SW 1271 (cell line): ENCODE measurements around the gene MAN1C1.

Experiments used
- DNase-seq, 2 experiments: peaks; one replicate each; lab custom pipeline; 2025; lab: John Stamatoyannopoulos, UW

The MAN1C1 gene

DNA sequence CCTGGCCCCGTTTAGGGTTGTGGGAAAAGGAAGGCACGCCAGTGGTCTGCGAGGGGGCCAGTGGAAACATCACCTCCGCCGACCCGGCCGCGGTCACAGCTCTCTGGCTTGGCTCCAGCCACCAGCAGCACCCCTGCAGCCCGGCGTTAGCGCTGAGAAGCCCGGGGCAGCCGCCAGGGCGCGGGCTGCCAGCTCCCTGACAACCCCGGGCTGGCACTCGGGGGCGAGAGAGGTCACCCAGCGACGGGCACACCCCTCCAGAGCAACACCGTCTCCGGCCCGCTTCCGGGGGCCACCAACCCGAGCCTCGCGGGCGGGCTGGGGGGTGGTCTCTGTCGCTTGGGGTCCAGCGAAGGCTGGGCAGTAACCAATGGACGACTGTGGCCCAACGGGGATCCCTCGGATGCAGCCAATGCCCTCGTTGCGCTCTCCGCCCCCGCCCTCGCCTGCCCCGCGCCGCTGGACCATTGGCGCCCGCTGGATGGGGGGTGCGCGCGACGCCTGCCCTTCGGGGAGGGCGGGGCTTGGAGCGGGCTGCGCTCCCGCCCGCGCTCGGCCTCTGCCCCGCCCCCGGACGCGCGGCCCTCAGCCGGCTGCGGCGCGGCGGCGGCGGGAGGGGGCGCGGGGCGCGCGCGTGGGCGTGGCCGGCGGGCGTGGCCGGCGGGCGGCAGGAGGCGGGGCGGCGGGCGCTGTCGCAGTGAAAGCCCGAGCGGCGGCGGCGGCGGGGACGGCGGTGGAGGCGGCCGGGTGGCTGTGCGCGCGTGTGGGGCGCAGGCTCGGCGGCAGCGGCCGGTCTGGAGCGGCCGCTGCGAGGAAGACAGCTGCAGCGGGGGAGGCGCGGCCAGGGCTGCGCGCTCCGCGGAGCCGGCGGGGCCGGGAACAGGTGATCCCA is at the start of gene MAN1C1:
Gene MAN1C1 (plus strand): TSS at position 697 of the 892 bp plus-strand sequence. CDS start 1,007 bp downstream, outside the sequence.
- DNase-seq: peak; percentile 62 to 84

DNA sequence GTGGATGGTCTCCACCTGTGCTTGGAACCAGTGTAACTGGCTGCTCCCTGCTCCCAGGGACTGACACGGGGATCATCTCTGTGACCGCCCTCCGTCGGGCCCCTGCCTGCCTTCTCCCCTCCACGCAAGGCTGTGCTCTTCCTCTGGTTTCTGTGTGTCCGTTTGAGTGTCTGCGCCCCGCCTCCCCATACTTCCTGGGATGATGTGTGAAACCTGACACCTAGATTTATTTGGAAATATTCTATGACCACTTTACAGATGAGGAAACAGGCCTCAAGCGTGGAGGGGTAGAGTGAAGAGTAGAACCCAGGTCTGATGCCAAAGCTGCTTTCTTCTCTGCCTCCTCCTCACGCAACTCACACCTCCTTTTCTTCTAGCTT is 48.9 kb upstream of the MAN1C1 start:
- DNase-seq: no peak

- no peak for DNase-seq
These were observed 48.3 kb upstream of the MAN1C1 start for GRCh38 chr1:25568090-25568833.

DNA sequence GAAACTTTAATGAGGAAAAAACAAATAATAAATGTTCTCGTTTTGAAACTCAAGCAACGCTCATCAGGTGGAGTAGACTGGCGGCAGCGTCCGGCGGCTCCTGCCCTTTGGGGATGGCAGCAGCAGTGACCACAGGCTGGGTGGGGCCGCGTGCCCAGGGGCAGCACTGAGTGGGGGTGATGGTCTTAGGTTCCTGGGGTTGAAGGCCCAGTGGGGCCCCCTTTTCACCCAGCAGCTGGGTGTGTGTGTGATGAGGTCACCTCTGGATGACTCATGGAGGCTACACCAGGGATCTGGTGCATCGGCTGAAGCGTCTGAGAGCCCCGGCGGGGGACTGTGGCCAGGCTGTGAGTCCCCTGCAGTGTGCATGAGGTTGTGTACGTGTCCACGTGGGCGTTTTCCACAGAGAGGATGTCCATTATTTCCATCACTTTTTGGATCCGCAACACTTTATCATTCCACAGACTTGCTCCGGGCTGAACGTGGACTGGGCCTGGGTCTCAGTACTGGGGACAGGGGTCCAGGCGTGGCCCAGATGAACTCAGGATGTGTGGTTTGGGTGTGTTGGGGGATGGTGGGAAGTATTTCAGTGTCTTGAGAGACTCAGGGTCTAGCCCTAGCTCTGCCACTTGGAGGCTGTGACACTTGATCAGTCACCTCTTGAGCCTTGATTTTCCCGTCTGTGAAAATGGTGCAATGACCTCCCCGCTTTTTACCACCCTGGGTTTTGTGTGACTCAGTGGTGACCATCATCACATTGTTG is 47.6 kb upstream of the MAN1C1 start:
- no peak for DNase-seq

GRCh38 chr1:25569597-25570396 is 46.8 kb upstream of the MAN1C1 start:
- DNase-seq: no peak

- DNase-seq: no peak
These were observed 45.6 kb upstream of the MAN1C1 start for GRCh38 chr1:25570798-25571521.

DNA sequence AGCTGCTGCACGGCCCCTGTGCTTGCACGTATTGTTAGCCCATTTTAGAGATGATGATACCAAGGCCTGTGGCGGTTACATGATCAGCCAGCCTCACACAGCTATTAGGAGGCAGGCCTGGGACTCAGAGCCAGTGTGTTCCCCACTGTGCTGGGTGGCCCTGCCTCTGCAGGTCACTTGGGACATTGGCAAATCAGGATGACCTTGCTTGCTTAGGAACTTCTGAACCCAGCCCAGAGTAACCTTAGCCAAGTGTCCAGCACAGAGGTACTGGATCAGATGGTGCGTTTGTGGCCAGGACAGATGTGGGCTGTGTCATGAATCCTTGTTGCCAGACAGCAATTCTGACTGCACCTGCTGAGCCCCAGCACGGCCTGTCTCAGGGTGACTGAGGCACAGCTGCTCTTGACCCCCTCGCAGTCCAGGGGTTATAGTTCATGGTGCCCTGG is 45.0 kb upstream of the MAN1C1 start:
- no peak for DNase-seq

DNA sequence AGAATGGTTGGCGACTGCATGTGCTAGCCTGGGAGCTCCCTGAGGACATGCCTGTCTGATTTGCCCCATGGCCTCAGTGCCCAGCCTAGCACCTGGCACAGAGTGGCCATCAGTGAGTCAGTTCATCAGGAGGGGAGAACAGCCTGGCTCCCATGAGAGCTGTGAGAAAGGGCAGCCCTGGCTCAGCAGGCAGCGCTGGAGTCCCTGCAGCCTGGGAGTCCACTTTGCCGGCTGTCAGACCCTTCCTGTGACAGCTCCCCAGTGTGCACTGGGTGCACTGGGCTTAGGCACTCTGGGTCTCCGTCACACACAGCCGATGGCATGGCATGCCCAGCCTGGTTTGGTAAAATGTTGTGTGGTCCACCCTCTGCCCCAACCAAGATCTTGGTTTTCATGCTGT is 44.5 kb upstream of the MAN1C1 start:
- DNase-seq: no peak

DNA sequence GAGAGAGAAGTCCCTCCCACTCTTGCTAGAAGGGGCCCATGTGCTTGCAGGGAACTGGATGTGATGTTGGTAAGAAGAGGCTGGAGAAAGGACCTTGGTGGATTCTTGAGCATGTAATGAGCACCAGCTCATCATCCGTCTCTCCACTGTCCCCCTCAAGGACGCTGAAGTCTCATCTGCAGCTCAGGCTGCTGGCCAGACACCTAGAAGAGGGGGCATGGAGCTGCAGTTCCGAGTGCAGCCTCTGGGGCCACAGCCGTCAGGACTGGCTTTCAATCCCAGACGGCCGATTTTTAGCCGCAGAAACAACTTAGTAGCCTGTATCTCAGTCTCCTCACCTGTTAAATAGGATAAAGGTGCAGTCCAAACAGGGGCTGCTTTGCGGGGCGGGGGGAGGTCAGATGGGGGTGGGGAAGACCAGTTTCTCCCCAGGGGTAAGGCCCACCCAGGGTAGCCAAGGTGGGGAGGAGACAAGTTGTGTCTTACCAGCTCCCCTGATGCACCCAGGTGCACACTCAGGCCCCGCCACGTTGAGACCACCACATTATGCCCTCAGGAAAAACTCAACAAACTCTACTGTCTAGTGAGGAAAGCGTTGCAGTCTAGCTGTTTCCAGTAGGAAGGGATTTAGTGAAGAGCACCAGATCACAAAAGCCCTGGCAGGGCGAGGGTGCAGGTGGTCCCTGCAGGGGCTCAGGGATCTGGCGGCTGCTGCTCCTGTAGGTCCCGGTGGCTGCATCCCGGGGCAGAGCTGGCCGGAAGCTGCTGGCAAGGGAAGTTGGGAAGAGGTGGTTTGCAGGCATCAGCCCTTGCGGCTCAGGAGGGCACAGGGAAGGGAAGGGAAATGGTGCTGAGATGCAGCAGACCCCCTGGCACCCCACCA is 43.6 kb upstream of the MAN1C1 start:
- DNase-seq: peak in 1 of 2 experiments; percentile 25

DNA sequence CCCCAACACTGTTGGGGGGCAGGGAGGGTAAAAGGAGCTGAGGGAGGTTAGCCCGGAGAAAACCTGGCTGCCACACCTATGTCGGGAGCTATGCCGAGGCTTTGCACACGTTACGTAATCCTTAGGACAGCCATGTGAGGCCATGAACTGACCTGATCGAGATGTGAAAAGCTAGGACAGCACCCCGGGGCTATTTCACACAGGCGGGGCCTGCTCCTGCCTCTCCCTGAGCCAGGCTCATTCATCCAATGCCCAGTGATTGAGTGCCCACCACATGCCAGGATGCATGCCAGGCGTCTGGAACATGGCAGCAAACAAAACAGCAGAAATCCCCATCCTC is 43.0 kb upstream of the MAN1C1 start:
- DNase-seq: no peak

- DNase-seq: no peak
These were observed 42.6 kb upstream of the MAN1C1 start for GRCh38 chr1:25573961-25574360.

- no peak for DNase-seq
These were observed 41.4 kb upstream of the MAN1C1 start for GRCh38 chr1:25575191-25575590.

DNA sequence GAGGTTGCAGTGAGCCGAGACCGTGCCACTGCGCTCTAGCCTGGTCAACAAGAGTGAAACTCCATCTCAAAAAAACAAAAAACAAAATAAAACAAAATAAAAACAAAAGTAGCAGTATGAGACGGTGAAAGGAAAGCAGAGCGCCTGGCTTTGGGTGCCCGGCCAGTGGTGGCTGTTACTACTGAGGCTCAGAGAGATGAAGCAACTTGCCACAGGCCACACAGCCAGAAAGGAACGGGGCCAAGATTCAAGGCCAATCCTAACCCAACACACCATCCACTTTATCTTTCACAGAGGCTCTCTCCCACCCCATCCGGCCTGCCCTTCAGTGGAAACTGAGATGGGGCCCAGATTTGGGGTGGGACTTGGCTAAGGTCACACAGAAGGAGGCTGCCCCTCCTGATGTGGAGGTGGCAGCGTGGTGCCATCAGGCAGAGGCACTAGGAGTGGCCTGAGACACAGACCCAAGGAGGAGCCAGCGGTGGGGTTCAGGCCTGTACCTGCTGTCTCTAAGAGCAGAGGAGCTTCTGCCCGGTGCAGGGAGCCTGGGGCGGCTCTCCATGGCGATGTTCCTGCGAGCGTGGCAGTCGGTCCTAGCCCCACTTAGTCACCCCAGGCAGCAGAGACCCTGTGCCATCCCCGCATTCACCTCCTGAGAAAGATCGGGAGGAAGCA is 40.0 kb upstream of the MAN1C1 start:
- DNase-seq: no peak

DNA sequence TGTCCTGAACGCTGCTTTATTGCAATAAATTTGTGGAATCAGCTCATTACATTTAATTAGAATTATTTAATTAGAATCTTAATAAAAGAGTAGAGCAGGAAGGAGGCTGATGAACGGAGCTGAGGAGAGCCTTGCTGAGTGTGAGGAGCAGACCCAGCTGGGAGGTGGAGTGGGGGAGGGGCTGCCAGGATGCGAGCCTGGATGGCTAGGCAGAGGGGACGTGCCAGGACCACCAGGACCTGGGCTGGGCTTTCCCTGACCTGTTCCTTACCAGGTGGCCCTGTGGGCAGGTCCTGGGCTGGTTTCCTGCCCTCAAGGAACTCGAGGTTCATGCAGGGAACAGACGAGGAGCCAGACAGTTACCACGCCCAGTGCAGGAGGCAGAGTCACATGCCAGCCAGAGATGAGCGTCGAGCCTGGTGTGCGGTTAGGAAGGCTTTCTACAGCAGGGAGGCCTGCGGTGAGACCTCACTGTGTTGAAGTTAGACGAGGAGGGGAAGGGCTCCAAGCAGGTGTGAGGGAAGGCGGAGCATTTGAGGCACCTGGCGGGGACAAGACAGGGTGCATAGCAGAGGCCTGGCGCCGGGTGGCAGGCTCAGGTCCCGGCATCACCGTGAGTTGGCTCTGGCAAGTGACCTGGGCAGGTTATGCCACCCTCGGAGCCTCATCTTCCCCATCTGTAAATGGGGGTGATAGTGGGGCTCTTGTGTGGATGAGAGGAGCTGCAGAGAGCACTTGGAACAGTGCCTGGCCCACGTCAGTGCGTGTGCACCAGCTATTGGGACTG is 39.3 kb upstream of the MAN1C1 start:
- DNase-seq: no peak

GRCh38 chr1:25579292-25580252 is 37.0 kb upstream of the MAN1C1 start:
- no peak for DNase-seq

DNA sequence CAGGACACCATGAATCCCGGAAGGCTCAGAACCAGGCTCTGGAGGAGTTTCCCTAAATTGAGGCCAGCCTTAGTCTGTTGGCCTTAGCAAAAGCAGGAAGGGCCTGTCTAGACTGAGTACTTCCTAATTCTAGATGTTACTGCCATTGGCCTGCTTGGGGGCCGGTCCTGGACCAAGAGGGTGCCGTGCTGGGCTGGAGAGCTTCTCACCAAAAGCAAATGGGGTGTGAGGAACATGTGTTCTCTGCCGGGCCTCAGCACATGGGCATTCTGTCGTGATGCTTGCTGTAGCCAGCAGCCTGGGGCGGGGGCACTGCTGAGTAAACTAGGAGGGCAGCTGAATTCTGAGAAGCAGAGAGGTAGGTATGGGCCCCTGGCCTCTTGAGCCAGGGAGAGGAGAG is 35.7 kb upstream of the MAN1C1 start:
- no peak for DNase-seq

- DNase-seq: no peak
These were observed 34.8 kb upstream of the MAN1C1 start for GRCh38 chr1:25581764-25582163.
